Epithelial cell of prostate (primary cell): Measurements from ENCODE around the gene COBL.

ENCODE experiments used
- DNase-seq: peaks from one replicate; pipeline ENCODE4 v3.0.0-alpha.2; 2011; ENCODE audit warnings: low read depth, low spot score
- H3K27ac ChIP-seq: fragments of 450-650 bp; 2 replicates; pipeline ENCODE4 v1.5.1; 2017; ENCODE audit warnings: mild to moderate bottlenecking

Gene COBL

GRCh38 chr7:51134013-51134441 is 182.6 kb downstream of the COBL start:
- H3K27ac ChIP-seq = no peak overlapping the region
- no peak for DNase-seq

GRCh38 chr7:51132661-51133060 is 183.9 kb downstream of the COBL start:
- DNase-seq = no peak
- H3K27ac ChIP-seq = no peak overlapping the region

GRCh38 chr7:51129527-51130472 is 186.8 kb downstream of the COBL start:
- no peak overlapping the region for H3K27ac ChIP-seq
- DNase-seq = no peak

- no peak overlapping the region for H3K27ac ChIP-seq
- no peak for DNase-seq
Measured at GRCh38 chr7:51128545-51129435, 187.8 kb downstream of the COBL start.

GRCh38 chr7:51127618-51127904 is 189.0 kb downstream of the COBL start:
- no peak overlapping the region for H3K27ac ChIP-seq
- no peak for DNase-seq

GRCh38 chr7:51126813-51127617 is 189.6 kb downstream of the COBL start:
- no peak for DNase-seq
- H3K27ac ChIP-seq = no peak overlapping the region

GRCh38 chr7:51126324-51126723 is 190.3 kb downstream of the COBL start:
- DNase-seq = no peak
- H3K27ac ChIP-seq = no peak overlapping the region

- no peak for DNase-seq
- no peak overlapping the region for H3K27ac ChIP-seq
Measured at GRCh38 chr7:51124321-51124720, 192.3 kb downstream of the COBL start.

GRCh38 chr7:51123322-51124019 is 193.1 kb downstream of the COBL start:
- peak; percentile 95 for DNase-seq
- H3K27ac ChIP-seq = peak overlapping the region; percentile 24

- H3K27ac ChIP-seq = no peak overlapping the region
- DNase-seq = no peak
Measured at GRCh38 chr7:51121931-51122425, 194.6 kb downstream of the COBL start.

- DNase-seq = no peak
Measured at GRCh38 chr7:51121036-51121790, 195.4 kb downstream of the COBL start.

GRCh38 chr7:51118628-51119027 is 198.0 kb downstream of the COBL start:
- DNase-seq = no peak
- H3K27ac ChIP-seq = no peak overlapping the region

More at GRCh38 chr7:51121036-51121790, 195.4 kb downstream of the COBL start:
- H3K27ac ChIP-seq = no peak overlapping the region

- H3K27ac ChIP-seq = no peak overlapping the region
- no peak for DNase-seq
Measured at GRCh38 chr7:51114501-51114900, 202.1 kb downstream of the COBL start.

GRCh38 chr7:51113962-51114361 is 202.6 kb downstream of the COBL start:
- H3K27ac ChIP-seq = no peak overlapping the region
- DNase-seq = no peak

- no peak overlapping the region for H3K27ac ChIP-seq
- DNase-seq = no peak
Measured at GRCh38 chr7:51113560-51113959, 203.0 kb downstream of the COBL start.

- no peak overlapping the region for H3K27ac ChIP-seq
- no peak for DNase-seq
Measured at GRCh38 chr7:51111241-51111940, 205.2 kb downstream of the COBL start.

- H3K27ac ChIP-seq = no peak overlapping the region
- DNase-seq = no peak
Measured at GRCh38 chr7:51108134-51108533, 208.5 kb downstream of the COBL start.

GRCh38 chr7:51104278-51104677 is 212.3 kb downstream of the COBL start:
- H3K27ac ChIP-seq = no peak overlapping the region
- DNase-seq = no peak
